ENCODE measurements around the gene CD3E. TPM values are rescaled to one million over a fixed set of nuclear protein-coding genes. Genes with fewer than 3 reads are reported as not detected.

Gene CD3E
- total and polyA plus RNA-seq, 4 donors = 0.33 to 2.3 (median 1.8) TPM

DNA sequence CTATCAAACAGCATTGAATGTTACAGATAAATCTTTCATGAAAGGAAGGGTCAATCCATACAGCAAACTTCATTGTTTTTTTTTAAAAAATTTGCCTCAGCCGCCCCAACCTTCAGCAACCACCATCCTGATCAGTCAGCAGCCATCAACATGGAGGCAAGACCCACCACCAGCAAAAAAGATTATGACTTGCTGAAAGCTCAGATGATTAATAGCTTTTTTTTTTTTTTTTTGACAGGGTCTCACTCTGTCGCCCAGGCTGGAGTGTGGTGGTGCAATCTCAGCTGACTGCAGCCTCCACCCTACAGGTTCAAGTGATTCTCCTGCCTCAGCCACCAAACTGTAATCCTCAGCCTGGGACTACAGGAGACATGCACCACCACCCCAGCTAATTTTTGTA lies 18.0 kb upstream of the CD3E start:
- Histone ChIP-seq H3K9me3 (ENCODE audit: control insufficient read depth in 4 of 4, low read length in 3 of 4) (no peaks in the 10 kb centered on the region), H3K36me3 (ENCODE audit: control insufficient read depth in 4 of 4, insufficient read depth in 3 of 4, low read depth in 1 of 4, low read length in 3 of 4) (no peaks in the 10 kb centered on the region), H3K27ac (ENCODE audit: low read depth in 1 of 2, low read length in 2 of 2) (no peak overlapping the region), H3K9ac (ENCODE audit: low read depth in 1 of 2, low read length in 2 of 2) (no peak overlapping the region), H3K4me3 (ENCODE audit: low read depth in 1 of 3, low read length in 3 of 3) (no peak overlapping the region), H3K4me1 (ENCODE audit: control insufficient read depth in 4 of 4, insufficient read depth in 4 of 4, low read length in 3 of 4) (peaks cover 0 to 7% (median 1%) of the 10 kb centered on the region in 4 donors), H3K27me3 (ENCODE audit: control insufficient read depth in 4 of 4, insufficient read depth in 4 of 4, low read length in 3 of 4) (no peaks in the 10 kb centered on the region)
- 93% methylated on average over 2 of the region's 2 CpGs for WGBS
- no peak for DNase-seq (ENCODE audit: low spot score)
- TF ChIP-seq YY1 (IDR thresholded peaks at IDR 0.05) (no peak), TAF1 (conservative IDR thresholded peaks at IDR 0.05) (no peak), NR2F2 (IDR thresholded peaks at IDR 0.05) (no peak), CTCF (IDR thresholded peaks at IDR 0.05; ENCODE audit: low read depth, low read length, missing input control) (no peak), ATF3 (IDR thresholded peaks at IDR 0.05) (no peak), GABPA (IDR thresholded peaks at IDR 0.05 in 1 of 2, conservative IDR thresholded peaks at IDR 0.05 in 1 of 2) (no peak)

GRCh38 chr11:118287006-118287405 lies 17.5 kb upstream of the CD3E start:
- no peaks in the 10 kb centered on the region for H3K36me3 ChIP-seq (ENCODE audit: control insufficient read depth in 4 of 4, insufficient read depth in 3 of 4, low read depth in 1 of 4, low read length in 3 of 4)
- DNase-seq (ENCODE audit: low spot score) = no peak
- no peak overlapping the region for H3K4me3 ChIP-seq (ENCODE audit: low read depth in 1 of 3, low read length in 3 of 3)
- no peaks in the 10 kb centered on the region for H3K9me3 ChIP-seq (ENCODE audit: control insufficient read depth in 4 of 4, low read length in 3 of 4)
- peaks cover 0 to 7% (median 1%) of the 10 kb centered on the region in 4 donors for H3K4me1 ChIP-seq (ENCODE audit: control insufficient read depth in 4 of 4, insufficient read depth in 4 of 4, low read length in 3 of 4)
- TF ChIP-seq REST (IDR thresholded peaks at IDR 0.05) (no peak), FOXA2 (IDR thresholded peaks at IDR 0.05) (no peak), YY1 (IDR thresholded peaks at IDR 0.05) (no peak), RAD21 (IDR thresholded peaks at IDR 0.05) (no peak), NR2F2 (IDR thresholded peaks at IDR 0.05) (no peak), CTCF (IDR thresholded peaks at IDR 0.05; ENCODE audit: low read depth, low read length, missing input control) (no peak), MAX (IDR thresholded peaks at IDR 0.05) (no peak), RXRA (IDR thresholded peaks at IDR 0.05) (no peak), ATF3 (IDR thresholded peaks at IDR 0.05) (no peak), HNF4G (IDR thresholded peaks at IDR 0.05) (no peak), TAF1 (conservative IDR thresholded peaks at IDR 0.05) (no peak), GABPA (IDR thresholded peaks at IDR 0.05 in 1 of 2, conservative IDR thresholded peaks at IDR 0.05 in 1 of 2) (no peak), JUND (IDR thresholded peaks at IDR 0.05) (no peak), SP1 (IDR thresholded peaks at IDR 0.05) (no peak), EGR1 (IDR thresholded peaks at IDR 0.05; ENCODE audit: low read depth in 2 of 2) (no peak), HNF4A (conservative IDR thresholded peaks at IDR 0.05) (no peak), FOXA1 (IDR thresholded peaks at IDR 0.05) (no peak)
- 89% methylated on average over 1 of the region's 1 CpG for WGBS
- no peak overlapping the region for H3K27ac ChIP-seq (ENCODE audit: low read depth in 1 of 2, low read length in 2 of 2)
- H3K9ac ChIP-seq (ENCODE audit: low read depth in 1 of 2, low read length in 2 of 2) = no peak overlapping the region
- no peaks in the 10 kb centered on the region for H3K27me3 ChIP-seq (ENCODE audit: control insufficient read depth in 4 of 4, insufficient read depth in 4 of 4, low read length in 3 of 4)

Measured in liver (tissue), 9 donors.